ENCODE data around the gene EEF2K.

The EEF2K gene

GRCh38 chr16:22326369-22326652, 120.2 kb downstream of the EEF2K start:
- no peak for TF ChIP-seq OSR1 (CRISPR knock-in tag; IDR thresholded peaks at IDR 0.05)
- no peak for TF ChIP-seq PATZ1 (CRISPR knock-in tag; IDR thresholded peaks at IDR 0.05; ENCODE audit: borderline replicate concordance)
- TF ChIP-seq SNAI2 (CRISPR knock-in tag; IDR thresholded peaks at IDR 0.05): no peak
- no peak for TF ChIP-seq TOX (CRISPR knock-in tag; IDR thresholded peaks at IDR 0.05; ENCODE audit: borderline replicate concordance)
- TF ChIP-seq ESRRG (CRISPR knock-in tag; IDR thresholded peaks at IDR 0.05): no peak
- no peak for TF ChIP-seq ZC3H10 (CRISPR knock-in tag; IDR thresholded peaks at IDR 0.05)
- no peak for TF ChIP-seq TCF4 (CRISPR knock-in tag; IDR thresholded peaks at IDR 0.05; ENCODE audit: borderline replicate concordance)
- no peak for TF ChIP-seq PPARA (CRISPR knock-in tag; IDR thresholded peaks at IDR 0.05; ENCODE audit: borderline replicate concordance)
- TF ChIP-seq RARB (CRISPR knock-in tag; IDR thresholded peaks at IDR 0.05): no peak
- no peak for TF ChIP-seq ZFP30 (CRISPR knock-in tag; IDR thresholded peaks at IDR 0.05)
- no peak for ATAC-seq

- no peak for ATAC-seq
- TF ChIP-seq ZNF565 (CRISPR knock-in tag; conservative IDR thresholded peaks at IDR 0.05; ENCODE audit: low read depth) (no peak), SNAI2 (CRISPR knock-in tag; IDR thresholded peaks at IDR 0.05) (no peak), TSHZ2 (CRISPR knock-in tag; IDR thresholded peaks at IDR 0.05) (no peak), ZFP3 (CRISPR knock-in tag; IDR thresholded peaks at IDR 0.05) (no peak), ESRRG (CRISPR knock-in tag; IDR thresholded peaks at IDR 0.05) (no peak), OSR1 (CRISPR knock-in tag; IDR thresholded peaks at IDR 0.05) (no peak), GLIS3 (CRISPR knock-in tag; IDR thresholded peaks at IDR 0.05) (no peak), BACH2 (CRISPR knock-in tag; IDR thresholded peaks at IDR 0.05; ENCODE audit: borderline replicate concordance) (no peak), RARB (CRISPR knock-in tag; IDR thresholded peaks at IDR 0.05) (no peak), TOX (CRISPR knock-in tag; IDR thresholded peaks at IDR 0.05; ENCODE audit: borderline replicate concordance) (no peak), TCF4 (CRISPR knock-in tag; IDR thresholded peaks at IDR 0.05; ENCODE audit: borderline replicate concordance) (no peak), PPARA (CRISPR knock-in tag; IDR thresholded peaks at IDR 0.05; ENCODE audit: borderline replicate concordance) (no peak), ZNF70 (CRISPR knock-in tag; IDR thresholded peaks at IDR 0.05) (no peak), ZNF8 (CRISPR knock-in tag; IDR thresholded peaks at IDR 0.05) (no peak), CSRNP3 (CRISPR knock-in tag; IDR thresholded peaks at IDR 0.05) (no peak), PATZ1 (CRISPR knock-in tag; IDR thresholded peaks at IDR 0.05; ENCODE audit: borderline replicate concordance) (no peak), ARNTL (CRISPR knock-in tag; IDR thresholded peaks at IDR 0.05; ENCODE audit: borderline replicate concordance, low read depth) (no peak), POU6F1 (CRISPR knock-in tag; IDR thresholded peaks at IDR 0.05; ENCODE audit: borderline replicate concordance, low read depth) (no peak), ZFP30 (CRISPR knock-in tag; IDR thresholded peaks at IDR 0.05) (no peak), ISL1 (CRISPR knock-in tag; IDR thresholded peaks at IDR 0.05) (no peak)
Observed at GRCh38 chr16:22326771-22327445, 120.8 kb downstream of the EEF2K start.

All from SK-N-SH treated with all-trans-retinoic acid at 6 μM for 48 hours (cell line).